B cell (primary cell): ENCODE data around the gene PI4KA. TPM values are rescaled to one million over a fixed set of nuclear protein-coding genes. Genes with fewer than 3 reads are reported as not detected.
"Not testable (repeated sequence)": the region's sequence is repeated elsewhere in the genome, so short reads cannot be mapped to it uniquely, and the experiment has no call there.

Experiments
- ATAC-seq: fragments of 200-7000 bp; cut with Tn5 transposase; one replicate; pipeline ENCODE4 v1.10.0; 2021; ENCODE audit warnings: low read depth, mild to moderate bottlenecking, moderate number of reproducible peaks, moderate library complexity
- CTCF ChIA-PET: fragments of 350-600 bp; sonication (Branson Sonifier 250); formaldehyde crosslinking; loops from one replicate; lab custom pipeline; 2021; ENCODE audit warnings: antibody characterized with exemption, inconsistent platforms; lab: Charles Lee
- POLR2A ChIA-PET: fragments of 350-600 bp; sonication (Branson Sonifier 250); formaldehyde crosslinking; loops from one replicate; lab custom pipeline; 2021; ENCODE audit warnings: antibody characterized with exemption; lab: Charles Lee
- DNase-seq: peaks from one replicate; pipeline ENCODE4 v3.0.0; 2013
- H2AFZ ChIP-seq: 2 replicates; pipeline ENCODE4 v1.6.1; 2012; ENCODE audit warnings: mild to moderate bottlenecking, low read depth, low read length; ENCODE audit not compliant: insufficient read depth, poor library complexity, severe bottlenecking
- H3K27ac ChIP-seq, 2 donors: 1 replicate in 1 of 2; 2 replicates in 1 of 2; pipeline ENCODE4 v1.5.1; 2012 to 2013; ENCODE audit warnings: low read length in 2 of 2, mild to moderate bottlenecking in 2 of 2, moderate library complexity in 1 of 2
- H3K27me3 ChIP-seq, 4 experiments: fragments of 200-600 bp in 1 of 4; sonication (generic) in 1 of 4; replicated peaks in 1 of 4; 1 replicate in 2 of 4; 2 replicates in 2 of 4; pipeline versions ENCODE4 v1.6.1 to v1.7.0; 2013 to 2016; ENCODE audit warnings: low read length in 3 of 4, mild to moderate bottlenecking in 2 of 4, mixed read lengths in 1 of 4, moderate library complexity in 1 of 4; ENCODE audit not compliant: insufficient read depth in 4 of 4, control insufficient read depth in 3 of 4; ENCODE audit errors: control extremely low read depth in 1 of 4
- H3K36me3 ChIP-seq, 2 experiments: replicated peaks in 1 of 2; 1 replicate in 1 of 2; 2 replicates in 1 of 2; pipeline versions ENCODE4 v1.6.1 to v1.7.1; 2013; ENCODE audit warnings: low read length in 1 of 2; ENCODE audit not compliant: insufficient read depth in 2 of 2, control insufficient read depth in 1 of 2; ENCODE audit errors: control extremely low read depth in 1 of 2, extremely low read depth in 1 of 2
- H3K4me1 ChIP-seq, 2 donors: fragments of 200-600 bp in 1 of 2; sonication (generic) in 1 of 2; 1 replicate in 1 of 2; 2 replicates in 1 of 2; pipeline versions ENCODE4 v1.5.1 to v1.6.1; 2013 to 2017; ENCODE audit warnings: low read length in 2 of 2; ENCODE audit not compliant: control insufficient read depth in 2 of 2, insufficient read depth in 2 of 2
- H3K4me2 ChIP-seq: replicated peaks from 2 replicates; pipeline ENCODE3; 2012; ENCODE audit warnings: mild to moderate bottlenecking, low read depth, low read length; ENCODE audit not compliant: poor library complexity, severe bottlenecking
- H3K4me3 ChIP-seq, 5 experiments: fragments of 200-600 bp in 1 of 5; sonication (generic) in 1 of 5; 1 replicate in 3 of 5; 2 replicates in 2 of 5; pipeline versions ENCODE4 v1.5.1 to v1.7.0; 2011 to 2016; ENCODE audit warnings: low read length in 4 of 5, mild to moderate bottlenecking in 4 of 5, low read depth in 2 of 5, control low read depth in 1 of 5, moderate library complexity in 1 of 5; ENCODE audit not compliant: insufficient read depth in 1 of 5; ENCODE audit errors: control extremely low read depth in 1 of 5, extremely low read depth in 1 of 5
- H3K79me2 ChIP-seq: fragments of 200-600 bp; sonication (generic); one replicate; pipeline ENCODE4 v1.6.0; 2016; ENCODE audit warnings: low read length; ENCODE audit not compliant: control insufficient read depth, insufficient read depth
- H3K9ac ChIP-seq: fragments of 200-600 bp; sonication (generic); 2 replicates; pipeline ENCODE4 v1.6.1; 2017; ENCODE audit warnings: mild to moderate bottlenecking, low read length, moderate library complexity
- H3K9me3 ChIP-seq, 3 donors: one replicate each; pipeline versions ENCODE4 v1.6.1 to v1.7.1; 2013; ENCODE audit warnings: low read length in 2 of 3; ENCODE audit not compliant: control insufficient read depth in 2 of 3, insufficient read depth in 1 of 3; ENCODE audit errors: control extremely low read depth in 1 of 3
- H4K20me1 ChIP-seq: 2 replicates; pipeline ENCODE4 v1.6.0; 2012; ENCODE audit warnings: mild to moderate bottlenecking, low read length; ENCODE audit not compliant: insufficient read depth, control insufficient read depth, poor library complexity, severe bottlenecking
- H3K27ac Mint-ChIP-seq: one replicate; pipeline ENCODE4 v1.8.0; 2021; ENCODE audit warnings: mixed read lengths
- H3K27me3 Mint-ChIP-seq: one replicate; pipeline ENCODE4 v1.8.0; 2021; ENCODE audit warnings: mixed read lengths
- H3K4me1 Mint-ChIP-seq: one replicate; pipeline ENCODE4 v1.8.0; 2021; ENCODE audit warnings: mixed read lengths
- H3K4me3 Mint-ChIP-seq: one replicate; pipeline ENCODE4 v1.8.0; 2021; ENCODE audit warnings: mixed read lengths
- H3K9me3 Mint-ChIP-seq: one replicate; pipeline ENCODE4 v1.8.0; 2022; ENCODE audit warnings: mixed read lengths; ENCODE audit not compliant: insufficient read depth
- CTCF ChIP-seq: fragments of 200-600 bp; IDR thresholded peaks from one replicate; pipeline ENCODE4 v1.8.0; 2022; ENCODE audit warnings: antibody characterized with exemption, mild to moderate bottlenecking
- EZH2 ChIP-seq: IDR thresholded peaks from 2 replicates; pipeline ENCODE4 v1.6.1; 2012; ENCODE audit warnings: borderline replicate concordance, low read depth, mild to moderate bottlenecking, moderate library complexity, low read length; ENCODE audit not compliant: insufficient read depth, poor library complexity, severe bottlenecking
- WGBS: methylation state at CpG from one replicate; pipeline ENCODE4 v1.1.5; 2013; ENCODE audit warnings: missing lambda C conversion rate; ENCODE audit not compliant: insufficient coverage; 5-methylcytosine and 5-hydroxymethylcytosine counted together
- intact Hi-C: fragments of 100-400 bp; cut with micrococcal nuclease; formaldehyde crosslinking; loops from one replicate; pipeline ENCODE4 v1.10.0; 2022
- polyA plus RNA-seq: library from polyadenylated mRNA; depleted of rRNA; stranded (reverse); fragments of >200 nt; gene quantifications from 2 replicates; pipeline ENCODE4 v1.2.3, GENCODE V29; 2012
- total RNA-seq, 2 donors: library from RNA; stranded (reverse); fragments of 120-200 nt in 1 of 2; gene quantifications; 1 replicate in 1 of 2; 2 replicates in 1 of 2; pipeline versions ENCODE4 v1.2.3 to v1.2.4, GENCODE V29; 2013 to 2022

PI4KA gene
- total and polyA plus RNA-seq, 2 donors (not counting 1 experiment from before 2014, with no cell fraction given) = 85.9 to 156 TPM

DNA sequence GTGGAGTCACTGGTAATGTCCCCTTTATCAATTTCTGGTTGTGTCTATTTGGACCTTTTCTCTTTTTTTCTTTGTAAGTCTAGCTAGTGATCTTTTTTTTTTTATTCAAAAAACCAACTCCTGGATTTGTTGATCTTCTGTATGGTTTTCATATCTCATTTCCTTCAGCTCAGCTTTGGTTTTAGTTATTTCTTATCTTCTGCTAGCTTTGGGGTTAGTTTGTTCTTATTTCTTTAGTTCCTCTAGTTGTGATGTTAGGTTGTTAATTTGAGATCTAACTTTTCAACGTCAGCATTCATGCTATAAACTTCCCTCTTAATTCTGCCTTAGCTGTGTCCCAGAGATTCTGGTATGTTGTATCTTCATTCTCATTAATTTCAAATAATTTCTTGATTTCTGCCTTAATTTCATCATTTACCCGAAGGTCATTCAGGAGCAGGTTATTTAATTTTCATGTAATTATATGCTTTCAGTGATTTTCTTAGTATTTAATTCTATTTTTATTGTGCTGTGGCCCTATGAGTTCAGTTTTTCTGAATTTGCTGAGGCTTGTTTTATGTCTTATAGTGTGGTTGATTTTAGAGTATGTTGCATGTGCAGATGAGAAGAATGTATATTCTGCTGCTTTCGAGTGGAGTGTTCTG is 29.0 kb downstream of the PI4KA start:
- H4K20me1 ChIP-seq = peaks cover 3% of the 10 kb centered on the region
- ATAC-seq (no peak), DNase-seq (no peak)
- ChIA-PET CTCF (no interaction called here), POLR2A (no interaction called here)
- H3K27me3 ChIP-seq = no peaks in the 10 kb centered on the region
- peaks cover 15 to 58% of the 10 kb centered on the region in 2 experiments for H3K36me3 ChIP-seq
- H3K4me1 ChIP-seq = no peaks in the 10 kb centered on the region
- no peaks in the 10 kb centered on the region for H3K9me3 Mint-ChIP-seq
- peaks cover 8% of the 10 kb centered on the region for H3K79me2 ChIP-seq
- intact Hi-C loops = no loop called here
- no peak overlapping the region for H3K4me3 Mint-ChIP-seq
- H3K9me3 ChIP-seq = no peaks in the 10 kb centered on the region
- no peak overlapping the region for H3K9ac ChIP-seq
- no peak overlapping the region for H3K4me2 ChIP-seq
- no peak overlapping the region for H2AFZ ChIP-seq
- 100% methylated on average over 1 of the region's 3 CpGs for WGBS
- H3K4me1 Mint-ChIP-seq = no peaks in the 10 kb centered on the region
- no peak overlapping the region for H3K4me3 ChIP-seq
- H3K27me3 Mint-ChIP-seq = no peaks in the 10 kb centered on the region
- no peak for TF ChIP-seq CTCF
- TF ChIP-seq EZH2 = no peak
- no peak overlapping the region for H3K27ac Mint-ChIP-seq
- H3K27ac ChIP-seq = no peak overlapping the region

- H3K9ac ChIP-seq, H3K79me2 ChIP-seq, H2AFZ ChIP-seq, ATAC-seq, H3K4me2 ChIP-seq, H3K4me3 Mint-ChIP-seq, POLR2A ChIA-PET, DNase-seq, CTCF ChIA-PET, H3K27ac ChIP-seq, H3K4me1 ChIP-seq, H3K9me3 Mint-ChIP-seq, H4K20me1 ChIP-seq, H3K27ac Mint-ChIP-seq, H3K27me3 ChIP-seq, H3K9me3 ChIP-seq, H3K27me3 Mint-ChIP-seq, intact Hi-C loops, H3K4me3 ChIP-seq, H3K4me1 Mint-ChIP-seq: not testable (repeated sequence)
- 100% methylated on average over 1 of the region's 5 CpGs for WGBS
- peaks cover 6 to 60% of the 10 kb centered on the region in 2 experiments for H3K36me3 ChIP-seq
These were observed 32.0 kb downstream of the PI4KA start for GRCh38 chr22:20826373-20827152.
